Activated T-helper 1 cell treated with anti-CD3 and anti-CD28 coated beads, Interleukin-12 subunit alpha, Interleukin-12 subunit beta, Interleukin-2, Interleukin-4 antibody, amounts not matched to agents 30 ng/mL and 10 ng/mL and 1 ng/mL, durations not matched to agents 14 hours and 24 hours and 36 hours (primary cell): Measurements from ENCODE around the gene PRDX3. TPM values are rescaled to one million over a fixed set of nuclear protein-coding genes. Genes with fewer than 3 reads are reported as not detected.

Experiments
- DNase-seq: peaks from one replicate; pipeline ENCODE4 v3.0.0; 2021; ENCODE audit warnings: low spot score
- H3K27ac Mint-ChIP-seq: one replicate; pipeline ENCODE4 v1.8.0; 2021; ENCODE audit warnings: mild to moderate bottlenecking, mixed read lengths
- H3K27me3 Mint-ChIP-seq: one replicate; pipeline ENCODE4 v1.8.0; 2022; ENCODE audit warnings: mild to moderate bottlenecking, moderate library complexity, mixed read lengths; ENCODE audit not compliant: insufficient read depth
- H3K36me3 Mint-ChIP-seq: one replicate; pipeline ENCODE4 v1.8.0; 2021; ENCODE audit warnings: low read depth, mixed read lengths
- H3K4me1 Mint-ChIP-seq: one replicate; pipeline ENCODE4 v1.8.0; 2021; ENCODE audit warnings: low read depth, mixed read lengths
- H3K4me3 Mint-ChIP-seq: one replicate; pipeline ENCODE4 v1.8.0; 2021; ENCODE audit warnings: mild to moderate bottlenecking, moderate library complexity, mixed read lengths
- H3K9me3 Mint-ChIP-seq: one replicate; pipeline ENCODE4 v1.8.0; 2021; ENCODE audit warnings: mixed read lengths
- intact Hi-C: fragments of 100-400 bp; cut with micrococcal nuclease; formaldehyde crosslinking; loops from one replicate; pipeline ENCODE4 v1.15.1; 2024
- total RNA-seq: library from RNA; stranded (reverse); gene quantifications from 2 replicates; pipeline ENCODE4 v1.2.3, GENCODE V29; 2022

Gene PRDX3
- total RNA-seq: 158 and 163 TPM in 2 replicates

GRCh38 chr10:119178372-119179119 lies at the start of gene PRDX3:
TSS of gene PRDX3 (minus strand) at chr10:119178812. CDS start at chr10:119178790, 22 bp downstream.
- intact Hi-C loops: loop anchor here (1.0 to 10.0 kb wide), 11 partner anchors 13 to 474 kb away; partner anchors contain the start of genes CACUL1, RGS10, SFXN4 and TIAL1
- Mint-ChIP-seq H3K27me3 (no peaks in the 10 kb centered on the region), H3K4me1 (peaks cover 30% of the 10 kb centered on the region), H3K27ac (peak within 1 kb of the TSS; percentile 100), H3K36me3 (peaks cover 23% of the 10 kb centered on the region), H3K4me3 (peak within 1 kb of the TSS; percentile 100), H3K9me3 (no peaks in the 10 kb centered on the region)
- peak; percentile 89 for DNase-seq

- H3K27me3 Mint-ChIP-seq: no peaks in the 10 kb centered on the region
- H3K4me3 Mint-ChIP-seq: no peak overlapping the region
- peaks cover 38% of the 10 kb centered on the region for H3K36me3 Mint-ChIP-seq
- peaks cover 25% of the 10 kb centered on the region for H3K9me3 Mint-ChIP-seq
- DNase-seq: no peak
- H3K27ac Mint-ChIP-seq: no peak overlapping the region
- intact Hi-C loops: no loop called here
- H3K4me1 Mint-ChIP-seq: peaks cover 28% of the 10 kb centered on the region
These were observed 49.2 kb upstream of the PRDX3 start for GRCh38 chr10:119227825-119228224.

DNA sequence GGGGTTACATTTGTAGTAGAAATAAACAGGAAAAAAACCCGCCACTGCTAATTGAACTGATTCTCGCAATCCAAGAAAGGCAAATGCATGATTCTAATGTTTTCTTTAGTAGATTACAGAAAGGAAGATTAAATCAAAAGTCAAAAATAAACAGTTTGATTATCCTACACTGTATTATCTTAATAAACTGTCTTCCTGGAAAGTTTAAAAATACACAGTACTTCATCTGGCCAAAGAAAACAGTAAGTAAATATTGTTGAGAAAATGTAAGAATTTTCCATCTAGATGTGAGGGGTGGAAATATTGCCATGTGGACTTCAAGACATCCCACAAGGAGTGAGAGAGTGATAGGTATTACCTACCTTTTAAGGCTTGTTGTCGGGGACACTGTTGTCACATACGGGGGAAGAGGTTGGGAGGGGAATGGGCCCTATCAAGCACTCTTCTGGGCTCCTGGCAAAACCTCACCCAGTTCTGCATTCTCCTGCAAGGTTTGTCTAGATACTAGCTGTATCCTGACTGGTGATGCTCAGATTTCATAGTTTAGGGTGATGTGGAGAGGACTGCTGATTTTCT lies 46.6 kb upstream of the PRDX3 start:
- H3K9me3 Mint-ChIP-seq: peaks cover 5% of the 10 kb centered on the region
- DNase-seq: no peak
- no peaks in the 10 kb centered on the region for H3K27me3 Mint-ChIP-seq
- peaks cover 33% of the 10 kb centered on the region for H3K4me1 Mint-ChIP-seq
- no peak overlapping the region for H3K27ac Mint-ChIP-seq
- intact Hi-C loops: no loop called here
- peaks cover 26% of the 10 kb centered on the region for H3K36me3 Mint-ChIP-seq
- no peak overlapping the region for H3K4me3 Mint-ChIP-seq

GRCh38 chr10:119222966-119223386 lies 44.4 kb upstream of the PRDX3 start:
- DNase-seq: no peak
- intact Hi-C loops: no loop called here
- no peaks in the 10 kb centered on the region for H3K9me3 Mint-ChIP-seq
- peaks cover 15% of the 10 kb centered on the region for H3K36me3 Mint-ChIP-seq
- H3K4me3 Mint-ChIP-seq: no peak overlapping the region
- H3K27me3 Mint-ChIP-seq: no peaks in the 10 kb centered on the region
- no peak overlapping the region for H3K27ac Mint-ChIP-seq
- peaks cover 19% of the 10 kb centered on the region for H3K4me1 Mint-ChIP-seq

- Mint-ChIP-seq H3K27ac (no peak overlapping the region), H3K36me3 (peaks cover 12% of the 10 kb centered on the region), H3K27me3 (no peaks in the 10 kb centered on the region), H3K4me1 (peaks cover 19% of the 10 kb centered on the region), H3K4me3 (no peak overlapping the region), H3K9me3 (no peaks in the 10 kb centered on the region)
- intact Hi-C loops: no loop called here
- DNase-seq: no peak
These were observed 43.9 kb upstream of the PRDX3 start for GRCh38 chr10:119222537-119222936.

DNA sequence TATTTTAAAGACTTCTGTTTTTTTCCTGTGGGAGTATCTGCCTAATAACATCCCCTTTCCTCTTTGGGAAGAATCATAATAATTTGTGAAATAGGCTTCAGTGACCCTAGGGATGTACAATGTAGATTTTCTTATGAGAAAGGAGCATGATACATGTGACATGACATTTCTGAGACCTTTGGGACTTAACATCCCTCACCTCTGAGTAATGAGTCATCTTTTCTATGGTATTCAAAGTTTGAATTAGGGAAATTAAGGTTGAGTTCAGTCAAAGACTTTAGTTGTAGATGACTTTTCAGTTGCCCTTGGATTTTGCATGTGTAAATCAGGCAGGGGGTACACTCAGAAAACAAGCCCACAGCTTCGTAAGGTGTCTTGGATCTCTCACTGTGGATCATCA lies 43.1 kb upstream of the PRDX3 start:
- no peaks in the 10 kb centered on the region for H3K27me3 Mint-ChIP-seq
- H3K27ac Mint-ChIP-seq: peak overlapping the region; percentile 82
- peak overlapping the region; percentile 43 for H3K4me3 Mint-ChIP-seq
- H3K36me3 Mint-ChIP-seq: peaks cover 14% of the 10 kb centered on the region
- H3K4me1 Mint-ChIP-seq: peaks cover 24% of the 10 kb centered on the region
- intact Hi-C loops: loop anchor here (1.0 kb wide), 1 partner anchor 12 kb away; no protein-coding TSS in a partner anchor
- no peaks in the 10 kb centered on the region for H3K9me3 Mint-ChIP-seq
- DNase-seq: no peak

DNA sequence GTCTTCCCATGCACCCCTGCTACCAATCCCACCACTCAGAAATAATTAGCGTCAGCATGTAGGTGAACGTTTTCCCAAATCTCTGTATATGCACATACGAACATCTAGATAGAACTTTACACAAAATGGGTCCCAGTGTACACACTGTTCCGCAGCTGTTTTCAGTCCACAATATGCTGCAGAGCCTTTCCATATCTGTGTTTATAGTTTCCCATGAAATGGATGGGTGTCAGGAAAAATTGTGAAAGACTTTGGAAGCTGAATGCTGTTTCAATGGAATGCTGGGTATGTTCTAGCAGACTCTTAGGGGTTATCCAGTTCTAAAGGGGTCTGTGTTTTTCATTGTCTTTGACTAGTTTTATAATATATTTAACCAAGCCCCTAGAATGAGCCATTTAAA lies 42.6 kb upstream of the PRDX3 start:
- peaks cover 24% of the 10 kb centered on the region for H3K4me1 Mint-ChIP-seq
- no peak overlapping the region for H3K4me3 Mint-ChIP-seq
- intact Hi-C loops: loop anchor here (1.0 kb wide), 1 partner anchor 12 kb away; no protein-coding TSS in a partner anchor
- H3K9me3 Mint-ChIP-seq: no peaks in the 10 kb centered on the region
- H3K27me3 Mint-ChIP-seq: no peaks in the 10 kb centered on the region
- no peak for DNase-seq
- peaks cover 14% of the 10 kb centered on the region for H3K36me3 Mint-ChIP-seq
- H3K27ac Mint-ChIP-seq: no peak overlapping the region

GRCh38 chr10:119219871-119220270 lies 41.3 kb upstream of the PRDX3 start:
- peaks cover 37% of the 10 kb centered on the region for H3K4me1 Mint-ChIP-seq
- H3K4me3 Mint-ChIP-seq: no peak overlapping the region
- peaks cover 17% of the 10 kb centered on the region for H3K36me3 Mint-ChIP-seq
- intact Hi-C loops: no loop called here
- DNase-seq: no peak
- no peaks in the 10 kb centered on the region for H3K27me3 Mint-ChIP-seq
- H3K9me3 Mint-ChIP-seq: no peaks in the 10 kb centered on the region
- H3K27ac Mint-ChIP-seq: no peak overlapping the region

DNA sequence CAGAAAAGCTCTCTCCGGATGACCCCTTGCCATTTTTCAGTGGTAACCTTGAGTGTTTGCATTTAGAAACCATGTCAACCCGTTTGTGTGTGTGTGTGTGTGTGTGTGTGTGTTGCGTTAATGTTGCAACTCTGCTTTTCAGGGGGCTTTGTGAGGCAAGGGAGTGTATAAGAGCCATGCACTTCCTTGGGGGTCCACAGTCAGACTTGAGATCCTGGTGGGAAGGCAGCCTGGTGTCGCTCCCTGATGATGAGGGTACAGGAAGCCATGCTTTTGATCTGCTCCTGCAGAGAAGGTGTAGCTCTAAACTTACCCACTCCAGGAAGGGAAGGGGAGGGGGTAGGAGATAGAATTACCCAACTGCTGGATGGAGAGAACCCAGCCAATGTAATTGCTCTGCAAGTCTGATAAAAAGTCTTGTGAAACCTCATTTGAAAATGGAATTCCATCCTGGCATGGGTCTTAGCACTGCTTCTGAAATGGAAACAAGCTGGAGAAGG lies 39.4 kb upstream of the PRDX3 start:
- H3K4me3 Mint-ChIP-seq: no peak overlapping the region
- intact Hi-C loops: no loop called here
- no peak overlapping the region for H3K27ac Mint-ChIP-seq
- DNase-seq: no peak
- peaks cover 17% of the 10 kb centered on the region for H3K36me3 Mint-ChIP-seq
- H3K9me3 Mint-ChIP-seq: no peaks in the 10 kb centered on the region
- H3K27me3 Mint-ChIP-seq: no peaks in the 10 kb centered on the region
- peaks cover 48% of the 10 kb centered on the region for H3K4me1 Mint-ChIP-seq

DNA sequence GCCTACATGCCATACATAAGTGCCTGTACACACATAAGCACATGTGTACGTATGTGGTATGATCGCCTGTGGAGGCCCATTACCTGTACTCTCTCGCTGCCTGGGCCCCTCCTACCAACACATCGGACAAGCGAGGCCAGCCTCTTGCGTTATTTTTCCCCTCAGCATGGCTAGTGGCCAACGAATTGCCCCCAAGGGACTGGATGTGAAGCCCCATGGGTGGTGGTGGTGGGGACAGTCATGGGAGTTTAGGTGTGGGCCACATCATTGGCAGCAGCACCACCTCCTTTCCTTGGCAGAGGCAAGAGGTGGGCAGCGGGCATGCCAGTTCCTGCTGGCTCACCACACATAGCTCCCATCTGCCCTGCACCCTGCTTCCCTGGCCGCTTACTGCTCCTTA lies 38.8 kb upstream of the PRDX3 start:
- H3K4me1 Mint-ChIP-seq: peaks cover 51% of the 10 kb centered on the region
- no peak overlapping the region for H3K4me3 Mint-ChIP-seq
- H3K9me3 Mint-ChIP-seq: no peaks in the 10 kb centered on the region
- DNase-seq: no peak
- no peak overlapping the region for H3K27ac Mint-ChIP-seq
- no peaks in the 10 kb centered on the region for H3K27me3 Mint-ChIP-seq
- intact Hi-C loops: no loop called here
- peaks cover 23% of the 10 kb centered on the region for H3K36me3 Mint-ChIP-seq

GRCh38 chr10:119216127-119216526 lies 37.5 kb upstream of the PRDX3 start:
- no peak for DNase-seq
- no peak overlapping the region for H3K27ac Mint-ChIP-seq
- intact Hi-C loops: no loop called here
- peaks cover 20% of the 10 kb centered on the region for H3K36me3 Mint-ChIP-seq
- H3K27me3 Mint-ChIP-seq: no peaks in the 10 kb centered on the region
- no peaks in the 10 kb centered on the region for H3K9me3 Mint-ChIP-seq
- no peak overlapping the region for H3K4me3 Mint-ChIP-seq
- H3K4me1 Mint-ChIP-seq: peaks cover 51% of the 10 kb centered on the region

DNA sequence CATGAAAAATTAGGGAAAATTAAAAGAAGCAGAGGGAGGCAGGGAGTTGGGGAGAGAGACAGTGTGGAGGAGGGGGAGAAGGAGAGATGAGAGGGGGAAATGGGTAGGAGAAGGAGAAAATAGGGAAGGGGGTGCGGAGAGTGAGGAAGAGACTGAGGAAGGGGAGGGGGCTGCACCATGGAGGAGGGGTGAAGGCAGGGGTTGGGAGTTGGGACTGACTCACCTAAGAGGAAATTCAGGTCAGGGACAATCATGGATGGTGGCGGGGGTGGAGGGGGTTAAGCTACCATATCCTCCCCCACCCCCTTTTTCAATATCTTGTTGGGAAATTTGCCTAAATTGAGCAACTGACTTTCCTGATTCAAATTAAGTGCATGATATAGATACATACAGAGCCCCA lies 36.8 kb upstream of the PRDX3 start:
- peaks cover 18% of the 10 kb centered on the region for H3K36me3 Mint-ChIP-seq
- H3K4me1 Mint-ChIP-seq: peaks cover 53% of the 10 kb centered on the region
- no peak overlapping the region for H3K4me3 Mint-ChIP-seq
- intact Hi-C loops: no loop called here
- H3K27ac Mint-ChIP-seq: no peak overlapping the region
- DNase-seq: no peak
- H3K9me3 Mint-ChIP-seq: no peaks in the 10 kb centered on the region
- no peaks in the 10 kb centered on the region for H3K27me3 Mint-ChIP-seq
